ENCODE data around the gene OR1D5.

Gene OR1D5

GRCh38 chr17:3024346-3024745, 39.1 kb downstream of the OR1D5 start:
- no peaks in the 10 kb centered on the region for H3K27me3 ChIP-seq (ENCODE audit: insufficient read depth, low read length, poor library complexity, severe bottlenecking)
- H3K4me1 ChIP-seq (ENCODE audit: insufficient read depth, low read length, poor library complexity, severe bottlenecking): no peaks in the 10 kb centered on the region
- no peaks in the 10 kb centered on the region for H3F3A ChIP-seq (ENCODE audit: low read depth)
- no peaks in the 10 kb centered on the region; the same call in 1 of the 2 replicates for H3K79me2 ChIP-seq (ENCODE audit: insufficient read depth, low read length)
- H3K9ac ChIP-seq (ENCODE audit: low read depth, low read length, poor library complexity, severe bottlenecking): no peak overlapping the region
- H3K9me2 ChIP-seq (replicated peaks; ENCODE audit: low read depth, low read length): no peaks in the 10 kb centered on the region
- H2AFZ ChIP-seq (ENCODE audit: low read length): no peak overlapping the region
- H3K9me3 ChIP-seq (ENCODE audit: insufficient read depth, low read depth, low read length): no peaks in the 10 kb centered on the region
- peaks cover 96% of the 10 kb centered on the region for H3K36me3 ChIP-seq (ENCODE audit: insufficient read depth, low read length)
- H3K4me3 ChIP-seq (ENCODE audit: low read length, poor library complexity, severe bottlenecking): no peak overlapping the region
- TF ChIP-seq EZH2phosphoT487 (IDR thresholded peaks at IDR 0.05; ENCODE audit: borderline replicate concordance) (no peak), CTCF (conservative IDR thresholded peaks at IDR 0.05; ENCODE audit: low read length) (no peak)
- H3K4me2 ChIP-seq (ENCODE audit: low read depth, low read length, poor library complexity, severe bottlenecking): no peak overlapping the region
- no peaks in the 10 kb centered on the region for H4K20me1 ChIP-seq (ENCODE audit: insufficient read depth, low read length, poor library complexity, severe bottlenecking)

GRCh38 chr17:3022197-3022596, 41.2 kb downstream of the OR1D5 start:
- H3K4me2 ChIP-seq (ENCODE audit: low read depth, low read length, poor library complexity, severe bottlenecking): no peak overlapping the region
- no peaks in the 10 kb centered on the region for H3F3A ChIP-seq (ENCODE audit: low read depth)
- no peaks in the 10 kb centered on the region for H4K20me1 ChIP-seq (ENCODE audit: insufficient read depth, low read length, poor library complexity, severe bottlenecking)
- H3K4me3 ChIP-seq (ENCODE audit: low read length, poor library complexity, severe bottlenecking): no peak overlapping the region
- H3K9ac ChIP-seq (ENCODE audit: low read depth, low read length, poor library complexity, severe bottlenecking): no peak overlapping the region
- no peaks in the 10 kb centered on the region; the same call in 1 of the 2 replicates for H3K79me2 ChIP-seq (ENCODE audit: insufficient read depth, low read length)
- H2AFZ ChIP-seq (ENCODE audit: low read length): no peak overlapping the region
- H3K9me2 ChIP-seq (replicated peaks; ENCODE audit: low read depth, low read length): no peaks in the 10 kb centered on the region
- no peaks in the 10 kb centered on the region for H3K4me1 ChIP-seq (ENCODE audit: insufficient read depth, low read length, poor library complexity, severe bottlenecking)
- no peaks in the 10 kb centered on the region for H3K9me3 ChIP-seq (ENCODE audit: insufficient read depth, low read depth, low read length)
- no peaks in the 10 kb centered on the region for H3K27me3 ChIP-seq (ENCODE audit: insufficient read depth, low read length, poor library complexity, severe bottlenecking)
- TF ChIP-seq EZH2phosphoT487 (IDR thresholded peaks at IDR 0.05; ENCODE audit: borderline replicate concordance) (no peak), CTCF (conservative IDR thresholded peaks at IDR 0.05; ENCODE audit: low read length) (no peak)
- peaks cover 97% of the 10 kb centered on the region for H3K36me3 ChIP-seq (ENCODE audit: insufficient read depth, low read length)

- no peaks in the 10 kb centered on the region for H3F3A ChIP-seq (ENCODE audit: low read depth)
- no peak overlapping the region for H3K4me3 ChIP-seq (ENCODE audit: low read length, poor library complexity, severe bottlenecking)
- no peak for TF ChIP-seq CTCF (conservative IDR thresholded peaks at IDR 0.05; ENCODE audit: low read length)
- TF ChIP-seq EZH2phosphoT487 (IDR thresholded peaks at IDR 0.05; ENCODE audit: borderline replicate concordance): no peak
- no peaks in the 10 kb centered on the region for H4K20me1 ChIP-seq (ENCODE audit: insufficient read depth, low read length, poor library complexity, severe bottlenecking)
- peaks cover 97% of the 10 kb centered on the region for H3K36me3 ChIP-seq (ENCODE audit: insufficient read depth, low read length)
- no peak overlapping the region for H3K9ac ChIP-seq (ENCODE audit: low read depth, low read length, poor library complexity, severe bottlenecking)
- H3K27me3 ChIP-seq (ENCODE audit: insufficient read depth, low read length, poor library complexity, severe bottlenecking): no peaks in the 10 kb centered on the region
- no peak overlapping the region for H2AFZ ChIP-seq (ENCODE audit: low read length)
- no peaks in the 10 kb centered on the region for H3K9me2 ChIP-seq (replicated peaks; ENCODE audit: low read depth, low read length)
- no peaks in the 10 kb centered on the region for H3K4me1 ChIP-seq (ENCODE audit: insufficient read depth, low read length, poor library complexity, severe bottlenecking)
- H3K9me3 ChIP-seq (ENCODE audit: insufficient read depth, low read depth, low read length): no peaks in the 10 kb centered on the region
- H3K79me2 ChIP-seq (ENCODE audit: insufficient read depth, low read length): no peaks in the 10 kb centered on the region; the same call in 1 of the 2 replicates
- no peak overlapping the region for H3K4me2 ChIP-seq (ENCODE audit: low read depth, low read length, poor library complexity, severe bottlenecking)
Observed at GRCh38 chr17:3020381-3020780, 43.0 kb downstream of the OR1D5 start.

Measured in Loucy (cell line).